Mucosa of descending colon (tissue), 3 donors: Measurements from ENCODE around the gene CAPN11. TPM values are rescaled to one million over a fixed set of nuclear protein-coding genes. Genes with fewer than 3 reads are reported as not detected.
A peak's percentile ranks its signal among the peaks of the same experiment; 100 is the strongest.

Experiments
- ATAC-seq: fragments of 200-7000 bp; cut with Tn5 transposase; one replicate; pipeline ENCODE4 v1.9.1; 2020; ENCODE audit warnings: mild to moderate bottlenecking, moderate library complexity
- DNase-seq, 3 donors: peaks; one replicate each; pipeline ENCODE4 v3.0.0-alpha.2; 2020
- H3K36me3 ChIP-seq: fragments of 200-600 bp; one replicate; pipeline ENCODE4 v1.8.0; 2021; ENCODE audit warnings: low read depth, mild to moderate bottlenecking
- H3K4me1 ChIP-seq: fragments of 200-600 bp; one replicate; pipeline ENCODE4 v1.8.0; 2021; ENCODE audit warnings: low read depth, mild to moderate bottlenecking
- H3K4me3 ChIP-seq: fragments of 200-600 bp; one replicate; pipeline ENCODE4 v1.8.0; 2021; ENCODE audit warnings: mild to moderate bottlenecking
- H3K9me3 ChIP-seq: fragments of 200-600 bp; one replicate; pipeline ENCODE4 v1.8.0; 2021; ENCODE audit warnings: mild to moderate bottlenecking
- intact Hi-C, 2 donors: fragments of 100-400 bp; cut with DNase I in 1 of 2; cut with micrococcal nuclease in 1 of 2; formaldehyde crosslinking; loops; one replicate each; pipeline versions ENCODE4 v1.11.0 to v1.11.1; 2022; cut with DNase I, micrococcal nuclease
- total RNA-seq, 3 donors: library from RNA; stranded (reverse); fragmentation: NEBNext Ultra II Directional in 2 of 3; extraction: Animal tissue kit (Norgen Biotek cat#: 25700) in 2 of 3; gene quantifications; one replicate each; pipeline versions ENCODE4 v1.2.1 to v1.2.4, GENCODE V29; 2021 to 2023
- TF ChIP-seq, protein P1 (sequence below): fragments of 200-600 bp; IDR thresholded peaks from one replicate; pipeline ENCODE4 v1.8.0; 2022; ENCODE audit warnings: antibody characterized with exemption, mild to moderate bottlenecking
- donor health status: DM: no; HTN: no; CAD: no; lungs with moderate emphysema.
- donor health status: DM: no; HTN: no; CAD: no.
- donor health status: DM: no; HTN: yes; CAD: no.

The CAPN11 gene
- total RNA-seq, 3 donors from 2014 or later: 0.35 to 1.2 (median 1.1) TPM

DNA sequence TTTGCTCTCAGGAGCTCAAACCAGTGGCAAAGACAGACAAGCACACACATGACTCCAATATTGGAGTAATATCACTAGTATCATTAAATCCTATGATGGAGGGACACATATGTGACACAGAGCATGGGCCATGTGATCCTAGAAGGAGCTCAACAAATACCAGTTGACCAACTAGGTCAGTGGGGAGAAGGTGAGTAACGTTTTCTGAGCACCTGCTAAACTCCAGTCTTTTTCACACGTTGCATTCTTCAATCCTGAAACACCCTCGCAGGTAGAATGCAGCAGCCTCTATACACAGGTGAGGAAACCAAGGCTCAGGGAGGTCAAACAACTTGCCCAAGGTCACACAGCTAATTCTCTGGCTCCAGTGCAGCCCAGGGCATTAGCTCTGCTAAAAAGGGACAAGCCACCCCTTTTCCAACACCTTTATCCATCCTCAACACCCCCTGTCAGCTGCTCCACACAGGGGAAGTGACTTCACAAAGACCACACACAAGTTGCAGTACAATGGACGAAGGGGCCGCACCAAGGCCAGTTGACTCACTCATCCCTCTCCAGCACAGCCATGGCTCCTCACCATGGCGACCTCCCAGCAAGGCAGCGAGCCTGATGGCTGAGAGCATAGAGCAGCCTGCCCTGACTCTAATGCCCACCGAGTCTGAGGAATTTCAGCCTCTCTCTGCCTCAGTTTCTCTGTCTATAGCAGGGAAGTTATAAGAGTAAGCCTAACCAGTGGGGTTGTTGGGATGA, 4.4 kb downstream of the CAPN11 start:
- intact Hi-C loops: no loop called here
- H3K4me1 ChIP-seq: no peaks in the 10 kb centered on the region
- DNase-seq (no peak), ATAC-seq (no peak)
- no peaks in the 10 kb centered on the region for H3K36me3 ChIP-seq
- no peak overlapping the region for H3K4me3 ChIP-seq
- H3K9me3 ChIP-seq: no peaks in the 10 kb centered on the region
- TF ChIP-seq, protein P1, sequence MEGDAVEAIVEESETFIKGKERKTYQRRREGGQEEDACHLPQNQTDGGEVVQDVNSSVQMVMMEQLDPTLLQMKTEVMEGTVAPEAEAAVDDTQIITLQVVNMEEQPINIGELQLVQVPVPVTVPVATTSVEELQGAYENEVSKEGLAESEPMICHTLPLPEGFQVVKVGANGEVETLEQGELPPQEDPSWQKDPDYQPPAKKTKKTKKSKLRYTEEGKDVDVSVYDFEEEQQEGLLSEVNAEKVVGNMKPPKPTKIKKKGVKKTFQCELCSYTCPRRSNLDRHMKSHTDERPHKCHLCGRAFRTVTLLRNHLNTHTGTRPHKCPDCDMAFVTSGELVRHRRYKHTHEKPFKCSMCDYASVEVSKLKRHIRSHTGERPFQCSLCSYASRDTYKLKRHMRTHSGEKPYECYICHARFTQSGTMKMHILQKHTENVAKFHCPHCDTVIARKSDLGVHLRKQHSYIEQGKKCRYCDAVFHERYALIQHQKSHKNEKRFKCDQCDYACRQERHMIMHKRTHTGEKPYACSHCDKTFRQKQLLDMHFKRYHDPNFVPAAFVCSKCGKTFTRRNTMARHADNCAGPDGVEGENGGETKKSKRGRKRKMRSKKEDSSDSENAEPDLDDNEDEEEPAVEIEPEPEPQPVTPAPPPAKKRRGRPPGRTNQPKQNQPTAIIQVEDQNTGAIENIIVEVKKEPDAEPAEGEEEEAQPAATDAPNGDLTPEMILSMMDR: no peak

DNA sequence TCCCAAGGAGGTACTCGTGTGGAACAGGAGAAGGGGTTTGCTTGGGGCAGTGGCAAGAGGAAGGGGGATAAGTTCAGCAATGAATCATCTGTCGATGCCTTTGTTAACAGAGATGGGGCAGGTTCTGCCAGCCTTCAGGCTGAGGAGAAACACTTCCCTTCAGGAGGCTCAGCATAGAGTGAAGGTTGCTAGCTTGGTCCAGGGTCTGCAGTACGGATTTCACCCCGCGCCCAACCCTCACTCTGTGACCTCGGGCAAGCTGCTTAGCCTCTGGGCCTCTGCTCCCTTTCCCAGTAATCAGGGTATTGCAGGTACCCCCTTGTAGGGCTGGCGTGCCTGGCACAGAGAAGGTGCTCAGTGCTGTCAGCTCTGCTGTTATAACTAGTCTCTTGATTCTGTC, 7.5 kb downstream of the CAPN11 start:
- Histone ChIP-seq H3K4me3 (no peak overlapping the region), H3K36me3 (no peaks in the 10 kb centered on the region), H3K4me1 (peaks cover 8% of the 10 kb centered on the region), H3K9me3 (no peaks in the 10 kb centered on the region)
- ATAC-seq (no peak), DNase-seq (no peak)
- intact Hi-C loops: no loop called here
- TF ChIP-seq, protein P1: no peak

DNA sequence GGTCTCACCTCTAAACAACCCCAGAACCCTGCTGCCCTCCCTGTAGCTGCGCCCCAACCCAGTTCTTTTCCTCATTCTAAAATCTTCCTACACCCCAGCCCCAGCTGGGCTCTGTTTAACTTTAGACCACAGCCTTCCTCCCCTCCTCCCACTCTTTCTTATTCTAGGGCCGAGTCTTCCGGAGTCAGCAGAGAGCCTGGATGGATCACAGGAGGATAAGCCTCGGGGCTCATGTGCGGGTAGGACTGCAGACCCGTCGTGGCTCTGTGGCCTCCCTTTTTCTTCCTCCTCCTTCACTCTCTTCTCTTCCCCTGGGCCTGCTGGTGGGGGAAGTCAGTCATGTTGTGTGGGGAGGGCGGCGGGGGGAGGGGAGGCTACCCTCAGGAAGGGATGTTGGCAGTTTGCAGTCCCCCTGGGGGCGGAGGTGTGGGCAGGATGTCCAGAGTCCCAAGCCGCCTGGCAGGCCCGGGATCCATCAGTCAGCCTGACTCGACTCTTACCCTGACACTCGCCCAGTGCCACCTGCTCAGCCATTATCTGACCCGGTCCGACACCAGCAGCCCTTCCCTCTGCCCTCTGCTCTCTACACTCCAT, 8.1 kb downstream of the CAPN11 start:
- Histone ChIP-seq H3K36me3 (no peaks in the 10 kb centered on the region), H3K4me3 (no peak overlapping the region), H3K9me3 (no peaks in the 10 kb centered on the region), H3K4me1 (peaks cover 8% of the 10 kb centered on the region)
- DNase-seq (no peak), ATAC-seq (no peak)
- intact Hi-C loops: no loop called here
- TF ChIP-seq, protein P1: no peak

DNA sequence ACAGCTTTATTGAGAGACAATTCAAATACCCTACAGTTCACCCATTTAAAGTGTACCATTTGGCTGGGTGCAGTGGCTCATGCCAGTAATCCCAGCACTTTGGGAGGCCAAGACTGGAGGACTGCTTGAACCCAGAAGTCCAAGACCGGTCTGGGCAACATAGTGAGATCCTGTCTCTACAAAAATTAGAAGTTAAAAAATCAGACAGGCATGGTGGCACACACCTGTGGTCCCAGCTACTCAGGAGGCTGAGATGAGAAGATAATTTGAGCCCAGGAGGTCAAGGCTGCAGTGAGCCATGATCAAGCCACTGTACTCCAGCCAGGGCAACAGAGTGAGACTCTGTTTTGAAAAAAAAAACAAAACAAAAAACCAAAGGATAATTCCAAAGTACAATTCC, 8.9 kb downstream of the CAPN11 start:
- Histone ChIP-seq H3K9me3 (no peaks in the 10 kb centered on the region), H3K4me3 (no peak overlapping the region), H3K36me3 (no peaks in the 10 kb centered on the region), H3K4me1 (peaks cover 8% of the 10 kb centered on the region)
- ATAC-seq (no peak), DNase-seq (no peak)
- intact Hi-C loops: no loop called here
- TF ChIP-seq, protein P1: no peak

DNA sequence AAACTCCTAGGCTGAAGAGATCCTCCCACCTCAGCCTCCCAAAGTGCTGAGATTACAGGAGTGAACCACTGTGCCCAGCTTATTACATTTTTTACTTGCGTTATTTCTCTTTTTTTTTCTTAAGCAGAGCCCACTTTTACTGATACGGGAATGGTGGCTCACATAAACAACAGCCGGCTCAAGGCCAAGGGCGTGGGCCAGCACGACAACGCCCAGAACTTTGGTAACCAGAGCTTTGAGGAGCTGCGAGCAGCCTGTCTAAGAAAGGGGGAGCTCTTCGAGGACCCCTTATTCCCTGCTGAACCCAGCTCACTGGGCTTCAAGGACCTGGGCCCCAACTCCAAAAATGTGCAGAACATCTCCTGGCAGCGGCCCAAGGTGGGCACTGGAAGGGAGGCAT, 10.5 kb downstream of the CAPN11 start:
- ATAC-seq (peak; percentile 61), DNase-seq (peak in 2 of 3 donors; percentile 72 to 85)
- TF ChIP-seq, protein P1: no peak
- H3K4me1 ChIP-seq: peaks cover 8% of the 10 kb centered on the region
- no peak overlapping the region for H3K4me3 ChIP-seq
- intact Hi-C loops: no loop called here
- H3K9me3 ChIP-seq: no peaks in the 10 kb centered on the region
- no peaks in the 10 kb centered on the region for H3K36me3 ChIP-seq
